HepG2 (cell line): ENCODE data around the gene GLDC. TPM values are rescaled to one million over a fixed set of nuclear protein-coding genes. Genes with fewer than 3 reads are reported as not detected.

ENCODE experiments used
- ATAC-seq: fragments of 200-7000 bp; cut with Tn5 transposase; 3 replicates; pipeline ENCODE4 v1.9.1; 2020; ENCODE audit warnings: mild to moderate bottlenecking, moderate library complexity
- BruUV-seq: library from RNA; stranded (reverse); fragments of 400-500 nt; replicated peaks from 2 replicates; lab custom pipeline; 2021; lab: Mats Ljungman, UMichigan
- CTCF ChIA-PET: fragments of 300-600 bp; formaldehyde crosslinking; extraction: SDS; loops from one replicate; lab custom pipeline; 2021; ENCODE audit warnings: low total read pairs, inconsistent platforms, low intra/inter-chr PET ratio; lab: Yijun Ruan, JAX
- POLR2A ChIA-PET: fragments of 350-600 bp; sonication (Branson Sonifier 250); formaldehyde crosslinking; loops from one replicate; lab custom pipeline; 2020; ENCODE audit warnings: antibody characterized with exemption, inconsistent platforms; lab: Yijun Ruan, JAX
- DNase-seq: peaks from one replicate; pipeline ENCODE4 v3.0.0-alpha.2; 2015; ENCODE audit warnings: low spot score
- FAIRE-seq: peaks from 3 replicates; lab custom pipeline; 2011; peaks lifted over from hg19 to GRCh38; lab: Jason Lieb, UNC
- H2AFZ ChIP-seq: one replicate; pipeline ENCODE4 v1.6.1; 2011; ENCODE audit warnings: low read length, inconsistent platforms
- H3K27ac ChIP-seq: fragments of 300-600 bp; 3 replicates; pipeline ENCODE4 v1.8.0; 2011; ENCODE audit warnings: mixed run types, mild to moderate bottlenecking, mixed read lengths, low read length, inconsistent platforms; ENCODE audit not compliant: insufficient read depth; ENCODE audit errors: extremely low read length
- H3K27me3 ChIP-seq, 2 experiments: fragments of 200-600 bp in 1 of 2; 2 replicates in 1 of 2; 3 replicates in 1 of 2; pipeline versions ENCODE4 v1.6.0 to v1.8.0; 2011; ENCODE audit warnings: low read length in 2 of 2, mild to moderate bottlenecking in 2 of 2, moderate library complexity in 2 of 2, inconsistent platforms in 1 of 2; ENCODE audit not compliant: insufficient read depth in 2 of 2, control insufficient read depth in 1 of 2
- H3K36me3 ChIP-seq, 2 experiments: fragments of 200-600 bp in 1 of 2; replicated peaks in 1 of 2; 2 replicates in 1 of 2; 3 replicates in 1 of 2; pipeline versions ENCODE4 v1.5.1 to v1.8.0; 2011; ENCODE audit warnings: low read length in 2 of 2, inconsistent platforms in 1 of 2; ENCODE audit not compliant: insufficient read depth in 2 of 2, control insufficient read depth in 1 of 2
- H3K4me1 ChIP-seq: 2 replicates; pipeline ENCODE4 v1.5.1; 2012; ENCODE audit warnings: low read length, inconsistent platforms; ENCODE audit not compliant: insufficient read depth
- H3K4me2 ChIP-seq: 2 replicates; pipeline ENCODE4 v1.6.0; 2011; ENCODE audit warnings: low read depth, low read length, inconsistent platforms
- H3K4me3 ChIP-seq, 3 experiments: fragments of 200-600 bp in 1 of 3; sonication (generic), shearing (Covaris generic) in 1 of 3; replicated peaks in 1 of 3; 2 replicates each; pipeline ENCODE4 v1.5.1; 2011 to 2016; ENCODE audit warnings: low read length in 3 of 3, inconsistent platforms in 2 of 3, low read depth in 2 of 3, mild to moderate bottlenecking in 2 of 3, control low read depth in 1 of 3, mixed read lengths in 1 of 3; ENCODE audit not compliant: insufficient read depth in 1 of 3
- H3K79me2 ChIP-seq: one replicate; pipeline ENCODE4 v1.6.1; 2011; ENCODE audit warnings: low read length, inconsistent platforms; ENCODE audit not compliant: insufficient read depth
- H3K9ac ChIP-seq: 2 replicates; pipeline ENCODE4 v1.6.0; 2011; ENCODE audit warnings: mild to moderate bottlenecking, low read depth, low read length, inconsistent platforms; ENCODE audit not compliant: insufficient read depth
- H3K9me3 ChIP-seq: 2 replicates; pipeline ENCODE4 v1.5.1; 2012; ENCODE audit warnings: mild to moderate bottlenecking, low read length
- H4K20me1 ChIP-seq: 2 replicates; pipeline ENCODE4 v1.6.0; 2011; ENCODE audit warnings: inconsistent platforms, mild to moderate bottlenecking, low read length, moderate library complexity; ENCODE audit not compliant: insufficient read depth
- CSRNP2 ChIP-seq: sonication (generic); formaldehyde crosslinking; conservative IDR thresholded peaks from 2 replicates; pipeline ENCODE4 v1.8.0; 2022; ENCODE audit warnings: low read depth, missing genetic modification reagents
- CTCF ChIP-seq: sonication (generic); formaldehyde crosslinking; IDR thresholded peaks from 2 replicates; pipeline ENCODE4 v1.5.0; 2020; ENCODE audit warnings: mild to moderate bottlenecking, missing genetic modification reagents, moderate library complexity
- DBP ChIP-seq: sonication (generic); formaldehyde crosslinking; IDR thresholded peaks from 2 replicates; pipeline ENCODE4 v1.4.0; 2020; ENCODE audit warnings: missing genetic modification reagents; ENCODE audit errors: not compliant biosample characterization
- ELF3 ChIP-seq: IDR thresholded peaks from 2 replicates; pipeline ENCODE4 v1.6.1; 2016; ENCODE audit warnings: missing genetic modification reagents, missing compliant biosample characterization
- GMEB1 ChIP-seq: sonication (generic); formaldehyde crosslinking; IDR thresholded peaks from 2 replicates; pipeline ENCODE4 v1.5.1; 2020; ENCODE audit warnings: missing genetic modification reagents, mild to moderate bottlenecking, borderline replicate concordance
- SMC3 ChIP-seq: IDR thresholded peaks from 2 replicates; pipeline ENCODE4 v1.6.1; 2011; ENCODE audit warnings: low read length, improper control_type of control experiment
- STAG1 ChIP-seq: sonication (generic); formaldehyde crosslinking; IDR thresholded peaks from 2 replicates; pipeline ENCODE4 v1.4.0; 2020; ENCODE audit warnings: missing genetic modification reagents
- ZNF562 ChIP-seq: sonication (generic); formaldehyde crosslinking; IDR thresholded peaks from 2 replicates; pipeline ENCODE4 v1.8.0; 2022; ENCODE audit warnings: missing genetic modification reagents, borderline replicate concordance
- WGBS: methylation state at CpG from one replicate; pipeline ENCODE4 v1.1.6; 2017; ENCODE audit warnings: low lambda C conversion rate; 5-methylcytosine and 5-hydroxymethylcytosine counted together
- in situ Hi-C: cut with HindIII; loops from 2 replicates; pipeline ENCODE4 v1.10.0; 2017; ENCODE audit warnings: low pct_unique_long_range_greater_than_20kb; ENCODE audit not compliant: extremely low pct_ligation_motif_present
- intact Hi-C: fragments of 100-400 bp; cut with micrococcal nuclease; formaldehyde crosslinking; loops from one replicate; pipeline ENCODE4 v1.10.0; 2022; ENCODE audit not compliant: unreplicated experiment
- polyA plus RNA-seq, 8 experiments: library from polyadenylated mRNA; depleted of rRNA in 3 of 8; stranded (reverse) in 7 of 8; unstranded in 1 of 8; fragments of >200 nt; fragmentation: Illumina TruSeq in 4 of 8; extraction: Trizol in 4 of 8; gene quantifications; 2 replicates each; pipeline versions ENCODE4 v1.2.1 to v1.2.3, GENCODE V29; 2011 to 2016; ENCODE audit warnings: low read depth in 4 of 8, missing spikeins in 1 of 8, mixed read lengths in 1 of 8; ENCODE audit not compliant: insufficient read depth in 1 of 8
- total RNA-seq, 5 experiments: library from RNA; depleted of rRNA; stranded (reverse); fragments of >200 nt; fragmentation: Illumina TruSeq; extraction: Trizol; gene quantifications; 2 replicates each; pipeline ENCODE4 v1.2.3, GENCODE V29; 2016; ENCODE audit warnings: low read depth in 1 of 5

The GLDC gene
- total and polyA plus RNA-seq, 2 of the 13 experiments (the other 11 are each of a cell fraction or from before 2014, with no cell fraction given) = 59.3 to 115 TPM

- BruUV-seq = no TSS peak
- peak; percentile 23 for FAIRE-seq
- CTCF ChIA-PET = interaction anchor here (1.8 kb wide), 1 partner anchor 102 kb away, joined by 5 read pairs; no protein-coding TSS in a partner anchor
- Histone ChIP-seq H3K27me3 (no peaks in the 10 kb centered on the region), H3K79me2 (peaks cover 22% of the 10 kb centered on the region), H4K20me1 (no peaks in the 10 kb centered on the region), H2AFZ (no peak overlapping the region), H3K4me3 (no peak overlapping the region), H3K36me3 (no peaks in the 10 kb centered on the region), H3K4me2 (no peak overlapping the region), H3K9ac (no peak overlapping the region), H3K27ac (peak overlapping the region; percentile 36), H3K9me3 (no peaks in the 10 kb centered on the region), H3K4me1 (peaks cover 27% of the 10 kb centered on the region)
- POLR2A ChIA-PET = no interaction called here
- in situ Hi-C loops = loop anchor here (25.0 kb wide), 1 partner anchor 324 kb away; no protein-coding TSS in a partner anchor
- ATAC-seq = no peak
- DNase-seq = peak; percentile 44
- intact Hi-C loops = loop anchor here (1.0 to 2.0 kb wide), 2 partner anchors 52 to 101 kb away; no protein-coding TSS in a partner anchor
- TF ChIP-seq GMEB1 (CRISPR knock-in tag) (no peak), ELF3 (CRISPR knock-in tag) (no peak), STAG1 (CRISPR knock-in tag) (peak; percentile 59), DBP (CRISPR knock-in tag) (no peak), CSRNP2 (CRISPR knock-in tag) (no peak), SMC3 (peak; percentile 44; the same call in 1 of the 2 replicates), ZNF562 (CRISPR knock-in tag) (no peak), CTCF (peak; percentile 41)
- 73% methylated on average over 3 of the region's 3 CpGs for WGBS
These were observed 40.9 kb upstream of the GLDC start for GRCh38 chr9:6686396-6686795.
